Right lobe of liver (tissue), 6 donors: Measurements from ENCODE around the gene ARPC2. TPM values are rescaled to one million over a fixed set of nuclear protein-coding genes. Genes with fewer than 3 reads are reported as not detected.

Experiments
- ATAC-seq, 4 donors: fragments of 200-7000 bp; cut with Tn5 transposase; one replicate each; pipeline ENCODE4 v1.9.1; 2020; ENCODE audit warnings: mild to moderate bottlenecking in 4 of 4, moderate library complexity in 4 of 4
- DNase-seq, 3 donors: peaks; one replicate each; pipeline ENCODE4 v3.0.0-alpha.2; 2020
- H3K27ac ChIP-seq, 3 donors: fragments of 200-600 bp; one replicate each; pipeline ENCODE4 v1.8.0; 2022
- H3K27me3 ChIP-seq, 2 donors: fragments of 200-600 bp; one replicate each; pipeline ENCODE4 v1.8.0; 2022
- H3K36me3 ChIP-seq, 4 donors: fragments of 200-600 bp; sonication (generic) in 1 of 4; one replicate each; pipeline versions ENCODE4 v1.5.1 to v1.8.0; 2017 to 2022; ENCODE audit warnings: control low read depth in 1 of 4
- H3K4me1 ChIP-seq, 4 donors: fragments of 200-600 bp; sonication (generic) in 1 of 4; one replicate each; pipeline versions ENCODE4 v1.5.1 to v1.8.0; 2017 to 2022; ENCODE audit warnings: control low read depth in 1 of 4
- H3K4me3 ChIP-seq, 3 donors: fragments of 200-600 bp; one replicate each; pipeline ENCODE4 v1.8.0; 2022
- H3K9me3 ChIP-seq, 4 donors: fragments of 200-600 bp; sonication (generic) in 1 of 4; one replicate each; pipeline versions ENCODE4 v1.5.1 to v1.8.0; 2017 to 2022; ENCODE audit warnings: control low read depth in 1 of 4
- CTCF ChIP-seq, 4 donors: fragments of 200-600 bp in 3 of 4; fragments of 450-650 bp in 1 of 4; IDR thresholded peaks; one replicate each; pipeline versions ENCODE4 v1.5.1 to v1.8.0; 2016 to 2022; ENCODE audit warnings: antibody characterized with exemption in 4 of 4, mild to moderate bottlenecking in 2 of 4
- POLR2A ChIP-seq: fragments of 450-650 bp; IDR thresholded peaks from one replicate; pipeline ENCODE4 v1.6.1; 2017; ENCODE audit warnings: antibody characterized with exemption, mild to moderate bottlenecking
- WGBS: methylation state at CpG from one replicate; pipeline ENCODE4 v1.1.6; 2018; ENCODE audit warnings: low coverage, low lambda C conversion rate; ENCODE audit not compliant: insufficient coverage; ENCODE audit errors: missing lambda C conversion rate; 5-methylcytosine and 5-hydroxymethylcytosine counted together
- intact Hi-C, 2 donors: fragments of 100-400 bp; cut with DNase I; formaldehyde crosslinking; loops; one replicate each; pipeline versions ENCODE4 v1.11.2 to v1.14.1; 2022
- total RNA-seq, 6 experiments: library from RNA; depleted of rRNA in 2 of 6; stranded (reverse); fragments of >200 nt in 2 of 6; fragmentation: NEBNext Ultra II Directional in 3 of 6; extraction: Animal tissue kit (Norgen Biotek cat#: 25700) in 3 of 6; gene quantifications; one replicate each; pipeline versions ENCODE4 v1.1.0 to v1.2.4, GENCODE V29; 2016 to 2023
- donor health status: DM: no; HTN: yes; CAD: no.
- donor health status: DM: no; HTN: no; CAD: no.
- donor health status: DM: no; HTN: no; CAD: no.
- donor health status: DM: no; HTN: yes; CAD: no.
- donor health status: DM: no; HTN: yes; CAD: no.

ARPC2 gene
- total RNA-seq, 6 experiments from 2014 or later: 54.9 to 110 (median 78.1) TPM

GRCh38 chr2:218209078-218209477 is 7.9 kb upstream of the ARPC2 start:
- Histone ChIP-seq H3K27ac (no peak overlapping the region), H3K27me3 (no peaks in the 10 kb centered on the region), H3K9me3 (no peaks in the 10 kb centered on the region), H3K36me3 (no peaks in the 10 kb centered on the region), H3K4me1 (no peaks in the 10 kb centered on the region), H3K4me3 (no peak overlapping the region)
- DNase-seq (no peak), ATAC-seq (no peak)
- intact Hi-C loops: no loop called here
- no peak for TF ChIP-seq POLR2A
- TF ChIP-seq CTCF (IDR thresholded peaks at IDR 0.05): no peak
- 98% methylated on average over 3 of the region's 3 CpGs for WGBS

- no peak for DNase-seq
- 73% methylated on average over 1 of the region's 1 CpG for WGBS
Observed at GRCh38 chr2:218214116-218214515, 2.9 kb upstream of the ARPC2 start.

GRCh38 chr2:218216336-218216673 is 684 bp upstream of the ARPC2 start:
- no peaks in the 10 kb centered on the region for H3K27me3 ChIP-seq
- TF ChIP-seq POLR2A (no peak), CTCF (IDR thresholded peaks at IDR 0.05) (no peak)
- H3K4me3 ChIP-seq: peak overlapping the region; percentile 83 to 91 (median 84)
- WGBS: 46% methylated on average over 9 of the region's 9 CpGs
- intact Hi-C loops: no loop called here
- DNase-seq: peak in 1 of 3 donors; percentile 39
- peaks cover 0 to 19% (median 6%) of the 10 kb centered on the region in 4 donors for H3K4me1 ChIP-seq
- peak overlapping the region; percentile 64 to 92 (median 91) for H3K27ac ChIP-seq
- no peaks in the 10 kb centered on the region for H3K36me3 ChIP-seq
- ATAC-seq: peak in 2 of 4 donors; percentile 1 to 2
- H3K9me3 ChIP-seq: no peaks in the 10 kb centered on the region

More at GRCh38 chr2:218214116-218214515, 2.9 kb upstream of the ARPC2 start:
- Histone ChIP-seq H3K36me3 (no peaks in the 10 kb centered on the region), H3K27me3 (no peaks in the 10 kb centered on the region), H3K9me3 (no peaks in the 10 kb centered on the region), H3K4me1 (peaks cover 0 to 12% (median 4%) of the 10 kb centered on the region in 4 donors), H3K4me3 (no peak overlapping the region), H3K27ac (no peak overlapping the region)
- no peak for ATAC-seq
- TF ChIP-seq CTCF (IDR thresholded peaks at IDR 0.05) (no peak), POLR2A (no peak)
- intact Hi-C loops: no loop called here

GRCh38 chr2:218217360-218218267 is 625 bp downstream of the ARPC2 start:
- no peak for TF ChIP-seq CTCF (IDR thresholded peaks at IDR 0.05)
- intact Hi-C loops: no loop called here

More at GRCh38 chr2:218217360-218218267, 625 bp downstream of the ARPC2 start:
- WGBS: 3% methylated on average over 31 of the region's 47 CpGs
- H3K36me3 ChIP-seq: peaks cover 0 to 5% (median 0%) of the 10 kb centered on the region in 4 donors
- DNase-seq (peak; percentile 69 to 78 (median 75)), ATAC-seq (peak; percentile 57 to 64 (median 60))
- peak overlapping the region; percentile 72 to 92 (median 91) for H3K27ac ChIP-seq
- peak overlapping the region; percentile 83 to 91 (median 84) for H3K4me3 ChIP-seq
- H3K9me3 ChIP-seq: no peaks in the 10 kb centered on the region
- H3K27me3 ChIP-seq: no peaks in the 10 kb centered on the region
- peaks cover 0 to 32% (median 7%) of the 10 kb centered on the region in 4 donors for H3K4me1 ChIP-seq
